Fibroblast of lung (primary cell): ENCODE results near the gene SPDYE9. TPM values are rescaled to one million over a fixed set of nuclear protein-coding genes. Genes with fewer than 3 reads are reported as not detected.
"Not testable (repeated sequence)": the region's sequence is repeated elsewhere in the genome, so short reads cannot be mapped to it uniquely, and the experiment has no call there.

Experiments used
- DNase-seq, 2 donors: peaks; one replicate each; pipeline versions ENCODE4 v3.0.0 to v3.0.0-alpha.2; 2010; ENCODE audit warnings: low read depth in 2 of 2
- H2AFZ ChIP-seq: 2 replicates; pipeline ENCODE4 v1.5.1; 2012; ENCODE audit warnings: low read length, control low read depth, inconsistent platforms
- H3K27ac ChIP-seq: 2 replicates; pipeline ENCODE4 v1.5.1; 2011; ENCODE audit warnings: low read length, control low read depth; ENCODE audit not compliant: insufficient read depth
- H3K27me3 ChIP-seq: 2 replicates; pipeline ENCODE4 v1.5.1; 2011; ENCODE audit warnings: mild to moderate bottlenecking, low read length; ENCODE audit not compliant: control insufficient read depth, insufficient read depth
- H3K36me3 ChIP-seq: 2 replicates; pipeline ENCODE4 v1.5.1; 2011; ENCODE audit warnings: low read length; ENCODE audit not compliant: control insufficient read depth, insufficient read depth
- H3K4me1 ChIP-seq: 2 replicates; pipeline ENCODE4 v1.5.1; 2011; ENCODE audit warnings: low read length; ENCODE audit not compliant: control insufficient read depth, insufficient read depth; ENCODE audit errors: extremely low read depth
- H3K4me2 ChIP-seq: 2 replicates; pipeline ENCODE4 v1.5.1; 2011; ENCODE audit warnings: low read length, control low read depth; ENCODE audit not compliant: insufficient read depth; ENCODE audit errors: extremely low read depth
- H3K4me3 ChIP-seq, 4 experiments: fragments of 200-600 bp in 1 of 4; sonication (generic) in 1 of 4; replicated peaks in 1 of 4; 2 replicates each; pipeline ENCODE4 v1.5.1; 2011 to 2016; ENCODE audit warnings: low read length in 4 of 4, low read depth in 3 of 4, mild to moderate bottlenecking in 3 of 4, control low read depth in 2 of 4, inconsistent platforms in 1 of 4, mixed read lengths in 1 of 4; ENCODE audit not compliant: insufficient read depth in 1 of 4; ENCODE audit errors: control extremely low read depth in 1 of 4
- H3K79me2 ChIP-seq: 2 replicates; pipeline ENCODE4 v1.5.1; 2012; ENCODE audit warnings: mild to moderate bottlenecking, low read length, inconsistent platforms; ENCODE audit not compliant: control insufficient read depth, insufficient read depth
- H3K9ac ChIP-seq: 2 replicates; pipeline ENCODE4 v1.5.1; 2011; ENCODE audit warnings: mild to moderate bottlenecking, low read length, control low read depth; ENCODE audit not compliant: insufficient read depth
- H3K9me3 ChIP-seq: 2 replicates; pipeline ENCODE4 v1.5.1; 2012; ENCODE audit warnings: low read depth, low read length; ENCODE audit not compliant: control insufficient read depth, insufficient read depth
- H4K20me1 ChIP-seq: 2 replicates; pipeline ENCODE4 v1.5.1; 2011; ENCODE audit warnings: low read length; ENCODE audit not compliant: control insufficient read depth, insufficient read depth; ENCODE audit errors: extremely low read depth
- polyA plus RNA-seq, 2 donors: library from polyadenylated mRNA; depleted of rRNA in 1 of 2; stranded (reverse) in 1 of 2; unstranded in 1 of 2; fragments of >200 nt; gene quantifications; 2 replicates each; pipeline ENCODE4 v1.2.1, GENCODE V29; 2011 to 2012; ENCODE audit warnings: missing spikeins in 1 of 2
- total RNA-seq: library from RNA; depleted of rRNA; stranded (reverse); fragments of >200 nt; gene quantifications from 2 replicates; pipeline ENCODE4 v1.2.1, GENCODE V29; 2014

SPDYE9 gene
- total and polyA plus RNA-seq, 2 donors (not counting 1 experiment from before 2014, with no cell fraction given), result not detected

- H3K27me3 ChIP-seq, H3K4me1 ChIP-seq, H3K4me2 ChIP-seq, DNase-seq, H3K9ac ChIP-seq, H3K27ac ChIP-seq, H4K20me1 ChIP-seq, H2AFZ ChIP-seq, H3K79me2 ChIP-seq, H3K4me3 ChIP-seq, H3K9me3 ChIP-seq, H3K36me3 ChIP-seq: not testable (repeated sequence)
Measured at GRCh38 chr7:73057811-73058210, 28.0 kb downstream of the SPDYE9 start, which contains the start of gene SPDYE11. SPDYE11 (minus strand) TSS chr7:73057911; CDS start chr7:73056111, 1,800 bp downstream.

GRCh38 chr7:73029666-73030065 is 56.2 kb downstream of the SPDYE9 start, which contains the start of gene SPDYE8:
SPDYE8 (minus strand) TSS chr7:73029766; CDS start chr7:73027966, 1,800 bp downstream.
- not testable (repeated sequence) for DNase-seq, H3K27me3 ChIP-seq

More at GRCh38 chr7:73029666-73030065, 56.2 kb downstream of the SPDYE9 start, which contains the start of gene SPDYE8:
- H3K4me1 ChIP-seq, H3K9me3 ChIP-seq, H3K4me2 ChIP-seq, H2AFZ ChIP-seq, H3K36me3 ChIP-seq, H3K4me3 ChIP-seq, H4K20me1 ChIP-seq, H3K9ac ChIP-seq, H3K27ac ChIP-seq, H3K79me2 ChIP-seq: not testable (repeated sequence)

Other genes starting within 250 kb of the SPDYE9 start
- gene POM121, start 160.9 kb downstream of the SPDYE9 start, total RNA-seq, result 3.1 and 4.8 TPM in 2 replicates
- 6.3 and 10.0 TPM in 2 replicates for gene POM121, start 160.9 kb downstream of the SPDYE9 start, polyA plus RNA-seq
- gene TRIM74, start 116.6 kb downstream of the SPDYE9 start, total RNA-seq, result not detected in 2 replicates
- gene TRIM74, start 116.6 kb downstream of the SPDYE9 start, polyA plus RNA-seq, result not detected in 2 replicates
- gene SPDYE8, start 56.3 kb downstream of the SPDYE9 start, total RNA-seq, result not detected in 2 replicates
- not detected in 2 replicates for gene SPDYE8, start 56.3 kb downstream of the SPDYE9 start, polyA plus RNA-seq
- not detected in 2 replicates for gene SPDYE11, start 28.1 kb downstream of the SPDYE9 start, total RNA-seq
- gene SPDYE11, start 28.1 kb downstream of the SPDYE9 start, polyA plus RNA-seq, result not detected in 2 replicates
- 16.9 and 17.5 TPM in 2 replicates for gene NSUN5, start 222.8 kb upstream of the SPDYE9 start, total RNA-seq
- 6.6 and 12.9 TPM in 2 replicates for gene NSUN5, start 222.8 kb upstream of the SPDYE9 start, polyA plus RNA-seq
- gene TRIM50, start 242.0 kb upstream of the SPDYE9 start, total RNA-seq, result not detected in 2 replicates
- not detected in 2 replicates for gene TRIM50, start 242.0 kb upstream of the SPDYE9 start, polyA plus RNA-seq
- not detected in 2 replicates for gene FKBP6, start 242.1 kb upstream of the SPDYE9 start, total RNA-seq
- not detected in 2 replicates for gene FKBP6, start 242.1 kb upstream of the SPDYE9 start, polyA plus RNA-seq